Suprapubic skin (tissue), 4 donors: ENCODE data around the gene MAP7.

Experiments used
- POLR2A ChIP-seq, 2 donors: fragments of 450-650 bp; IDR thresholded peaks; one replicate each; pipeline ENCODE4 v1.6.1; 2017; ENCODE audit warnings: antibody characterized with exemption in 2 of 2, mild to moderate bottlenecking in 2 of 2, moderate library complexity in 2 of 2
- POLR2AphosphoS5 ChIP-seq, 3 donors: sonication (generic); formaldehyde crosslinking; IDR thresholded peaks; one replicate each; pipeline ENCODE4 v1.6.1; 2017; ENCODE audit warnings: antibody characterized with exemption in 3 of 3
- TF ChIP-seq, protein P1 (sequence below), 2 donors: fragments of 200-600 bp in 1 of 2; fragments of 450-650 bp in 1 of 2; sonication (generic) in 1 of 2; IDR thresholded peaks; one replicate each; pipeline ENCODE4 v1.5.1; 2016 to 2019; ENCODE audit warnings: antibody characterized with exemption in 2 of 2, mild to moderate bottlenecking in 1 of 2, moderate library complexity in 1 of 2

DNA sequence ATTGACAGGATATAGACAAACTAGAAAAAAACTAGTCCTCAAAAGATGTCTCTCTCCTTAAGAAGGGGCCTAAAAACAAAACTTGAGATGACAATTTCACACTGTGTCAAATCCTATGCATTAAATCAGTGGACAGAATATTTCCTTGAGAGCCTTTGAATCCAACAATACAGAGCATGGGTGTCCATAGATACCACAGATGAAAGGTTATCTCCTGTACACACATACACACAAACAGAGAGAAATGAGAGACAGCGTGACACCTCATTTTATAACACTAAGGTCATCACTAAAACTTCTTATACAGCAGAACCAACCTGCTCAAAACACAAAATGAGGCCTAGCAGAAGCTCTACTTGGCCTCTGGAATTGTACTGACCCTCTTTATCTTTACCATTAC lies 55.5 kb downstream of the MAP7 start:
- TF ChIP-seq, protein P1, sequence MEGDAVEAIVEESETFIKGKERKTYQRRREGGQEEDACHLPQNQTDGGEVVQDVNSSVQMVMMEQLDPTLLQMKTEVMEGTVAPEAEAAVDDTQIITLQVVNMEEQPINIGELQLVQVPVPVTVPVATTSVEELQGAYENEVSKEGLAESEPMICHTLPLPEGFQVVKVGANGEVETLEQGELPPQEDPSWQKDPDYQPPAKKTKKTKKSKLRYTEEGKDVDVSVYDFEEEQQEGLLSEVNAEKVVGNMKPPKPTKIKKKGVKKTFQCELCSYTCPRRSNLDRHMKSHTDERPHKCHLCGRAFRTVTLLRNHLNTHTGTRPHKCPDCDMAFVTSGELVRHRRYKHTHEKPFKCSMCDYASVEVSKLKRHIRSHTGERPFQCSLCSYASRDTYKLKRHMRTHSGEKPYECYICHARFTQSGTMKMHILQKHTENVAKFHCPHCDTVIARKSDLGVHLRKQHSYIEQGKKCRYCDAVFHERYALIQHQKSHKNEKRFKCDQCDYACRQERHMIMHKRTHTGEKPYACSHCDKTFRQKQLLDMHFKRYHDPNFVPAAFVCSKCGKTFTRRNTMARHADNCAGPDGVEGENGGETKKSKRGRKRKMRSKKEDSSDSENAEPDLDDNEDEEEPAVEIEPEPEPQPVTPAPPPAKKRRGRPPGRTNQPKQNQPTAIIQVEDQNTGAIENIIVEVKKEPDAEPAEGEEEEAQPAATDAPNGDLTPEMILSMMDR (IDR thresholded peaks at IDR 0.05), result no peak
- TF ChIP-seq POLR2AphosphoS5 (IDR thresholded peaks at IDR 0.05), result no peak
- no peak for TF ChIP-seq POLR2A (IDR thresholded peaks at IDR 0.05)
